Endothelial cell of umbilical vein (primary cell): ENCODE data around the gene RGS6. TPM values are rescaled to one million over a fixed set of nuclear protein-coding genes. Genes with fewer than 3 reads are reported as not detected.

ENCODE experiments used
- BruUV-seq: library from RNA; stranded (reverse); fragments of 400-500 nt; replicated peaks from 2 replicates; lab custom pipeline; 2021; lab: Mats Ljungman, UMichigan
- CTCF ChIA-PET: fragments of 300-600, 350-600 bp; sonication (Branson Sonifier 250); formaldehyde crosslinking; loops from one replicate; lab custom pipeline; 2021; ENCODE audit warnings: antibody characterized with exemption, inconsistent platforms; lab: Charles Lee
- POLR2A ChIA-PET: fragments of 300-600, 350-600 bp; sonication (Branson Sonifier 250); formaldehyde crosslinking; loops from one replicate; lab custom pipeline; 2021; ENCODE audit warnings: antibody characterized with exemption, inconsistent platforms; lab: Charles Lee
- DNase-seq: peaks from one replicate; pipeline ENCODE4 v3.0.0-alpha.2; 2011; ENCODE audit warnings: low read depth, low spot score
- FAIRE-seq: peaks from 2 replicates; lab custom pipeline; 2011; peaks lifted over from hg19 to GRCh38; lab: Jason Lieb, UNC
- H2AFZ ChIP-seq: 2 replicates; pipeline ENCODE4 v1.6.0; 2012; ENCODE audit warnings: low read depth, low read length, control low read depth, inconsistent platforms
- H3K27ac ChIP-seq: 2 replicates; pipeline ENCODE4 v1.5.1; 2011; ENCODE audit warnings: low read depth, mild to moderate bottlenecking, control low read depth, low read length, moderate library complexity; ENCODE audit not compliant: insufficient read depth
- H3K27me3 ChIP-seq, 2 experiments: 2 replicates each; pipeline versions ENCODE4 v1.6.0 to v1.6.1; 2011; ENCODE audit warnings: low read length in 2 of 2, mixed read lengths in 1 of 2; ENCODE audit not compliant: control insufficient read depth in 2 of 2, insufficient read depth in 2 of 2
- H3K36me3 ChIP-seq, 2 experiments: 2 replicates in 1 of 2; 3 replicates in 1 of 2; pipeline ENCODE4 v1.5.1; 2011; ENCODE audit warnings: low read length in 2 of 2, mild to moderate bottlenecking in 1 of 2, moderate library complexity in 1 of 2; ENCODE audit not compliant: control insufficient read depth in 2 of 2, insufficient read depth in 2 of 2; ENCODE audit errors: extremely low read depth in 1 of 2
- H3K4me1 ChIP-seq: 3 replicates; pipeline ENCODE4 v1.5.1; 2011; ENCODE audit warnings: mild to moderate bottlenecking, low read length; ENCODE audit not compliant: control insufficient read depth, insufficient read depth; ENCODE audit errors: extremely low read depth
- H3K4me2 ChIP-seq: 2 replicates; pipeline ENCODE4 v1.6.1; 2011; ENCODE audit warnings: low read length, control low read depth, mixed read lengths; ENCODE audit not compliant: insufficient read depth
- H3K4me3 ChIP-seq, 3 experiments: fragments of 200-600 bp in 1 of 3; sonication (generic), shearing (Covaris generic) in 1 of 3; replicated peaks in 1 of 3; 2 replicates each; pipeline ENCODE4 v1.5.1; 2011 to 2016; ENCODE audit warnings: control low read depth in 3 of 3, low read length in 3 of 3, mild to moderate bottlenecking in 2 of 3, inconsistent platforms in 1 of 3, low read depth in 1 of 3, moderate library complexity in 1 of 3; ENCODE audit not compliant: insufficient read depth in 1 of 3
- H3K79me2 ChIP-seq: 2 replicates; pipeline ENCODE4 v1.6.0; 2012; ENCODE audit warnings: low read length, inconsistent platforms; ENCODE audit not compliant: control insufficient read depth, insufficient read depth
- H3K9ac ChIP-seq: replicated peaks from 2 replicates; pipeline ENCODE3; 2011; ENCODE audit warnings: low read length, control low read depth; ENCODE audit not compliant: insufficient read depth; ENCODE audit errors: extremely low read depth
- H3K9me1 ChIP-seq: replicated peaks from 3 replicates; pipeline ENCODE4 v1.6.0; 2011; ENCODE audit warnings: mild to moderate bottlenecking, low read length; ENCODE audit not compliant: control insufficient read depth, insufficient read depth; ENCODE audit errors: extremely low read depth
- H3K9me3 ChIP-seq: replicated peaks from 2 replicates; pipeline ENCODE4 v1.5.1; 2012; ENCODE audit warnings: low read length, inconsistent platforms; ENCODE audit not compliant: control insufficient read depth, insufficient read depth
- H4K20me1 ChIP-seq: replicated peaks from 2 replicates; pipeline ENCODE3; 2011; ENCODE audit warnings: mild to moderate bottlenecking, low read length; ENCODE audit not compliant: control insufficient read depth, insufficient read depth; ENCODE audit errors: extremely low read depth
- CTCF ChIP-seq, 2 donors: IDR thresholded peaks; 1 replicate in 1 of 2; 2 replicates in 1 of 2; pipeline ENCODE4 v1.5.1; 2011; ENCODE audit warnings: low read length in 2 of 2, mild to moderate bottlenecking in 2 of 2, moderate library complexity in 2 of 2, control low read depth in 1 of 2, inconsistent platforms in 1 of 2, low read depth in 1 of 2; ENCODE audit not compliant: insufficient read depth in 1 of 2; ENCODE audit errors: extremely low read depth in 1 of 2
- GATA2 ChIP-seq: IDR thresholded peaks from 2 replicates; pipeline ENCODE4 v1.7.0; 2011; ENCODE audit warnings: low read depth, mild to moderate bottlenecking, moderate library complexity, mixed read lengths, low read length; ENCODE audit not compliant: insufficient read length, insufficient read depth
- JUN ChIP-seq: IDR thresholded peaks from 2 replicates; pipeline ENCODE4 v1.6.1; 2011; ENCODE audit warnings: borderline replicate concordance, low read depth; ENCODE audit not compliant: insufficient read length, insufficient read depth
- MAX ChIP-seq: IDR thresholded peaks from 2 replicates; pipeline ENCODE4 v1.6.1; 2011; ENCODE audit not compliant: insufficient read depth, insufficient read length
- MYC ChIP-seq: IDR thresholded peaks from one replicate; pipeline ENCODE4 v1.6.1; 2011; ENCODE audit warnings: mild to moderate bottlenecking, low read depth, low read length
- POLR2A ChIP-seq: IDR thresholded peaks from 2 replicates; pipeline ENCODE4 v1.6.1; 2012; ENCODE audit warnings: low read depth, mild to moderate bottlenecking, control low read depth, low read length
- POLR2AphosphoS5 ChIP-seq: IDR thresholded peaks from 2 replicates; pipeline ENCODE4 v1.6.1; 2012; ENCODE audit warnings: low read depth, mild to moderate bottlenecking, control low read depth, low read length, moderate library complexity; ENCODE audit not compliant: insufficient read depth
- dilution Hi-C: fragments of 300-500 bp; cut with MboI; formaldehyde crosslinking; loops from one replicate; pipeline ENCODE4 v1.15.0; 2019; ENCODE audit warnings: low sequenced_read_pairs; ENCODE audit not compliant: extremely low pct_ligation_motif_present
- intact Hi-C: fragments of 100-400 bp; cut with micrococcal nuclease; formaldehyde crosslinking; loops from one replicate; pipeline ENCODE4 v1.10.0; 2022
- polyA plus RNA-seq, 4 experiments: library from polyadenylated mRNA; depleted of rRNA in 3 of 4; stranded (reverse) in 3 of 4; unstranded in 1 of 4; fragments of >200 nt; gene quantifications; 2 replicates each; pipeline versions ENCODE4 v1.2.1 to v1.2.3, GENCODE V29; 2011 to 2012; ENCODE audit warnings: missing spikeins in 1 of 4
- total RNA-seq: library from RNA; stranded (reverse); gene quantifications from 2 replicates; pipeline ENCODE4 v1.2.3, GENCODE V29; 2021

Gene RGS6
- total and polyA plus RNA-seq, 2 donors (not counting 3 experiments of a cell fraction or from before 2014, with no cell fraction given), result not detected

GRCh38 chr14:72599579-72600470, 667.6 kb downstream of the RGS6 start:
- Histone ChIP-seq H3K9me1 (no peaks in the 10 kb centered on the region), H2AFZ (no peak overlapping the region), H3K4me1 (no peaks in the 10 kb centered on the region), H4K20me1 (no peaks in the 10 kb centered on the region), H3K9me3 (no peaks in the 10 kb centered on the region), H3K4me3 (no peak overlapping the region), H3K27me3 (peaks cover 3 to 6% of the 10 kb centered on the region in 2 experiments), H3K9ac (no peak overlapping the region), H3K79me2 (no peaks in the 10 kb centered on the region), H3K36me3 (no peaks in the 10 kb centered on the region), H3K4me2 (no peak overlapping the region), H3K27ac (no peak overlapping the region)
- no peak for DNase-seq
- CTCF ChIA-PET, result interaction anchor here (0.7 to 1.8 kb wide), 2 partner anchors 83 to 202 kb away, joined by 4 read pairs; no protein-coding TSS in a partner anchor
- POLR2A ChIA-PET, result no interaction called here
- intact Hi-C loops (no loop called here), dilution Hi-C loops (no loop called here)
- TF ChIP-seq CTCF (IDR thresholded peaks at IDR 0.05; ENCODE audit: extremely low read depth in 1 of 2, insufficient read depth in 1 of 2, low read depth in 1 of 2, low read length in 2 of 2), result no peak
- no peak for TF ChIP-seq GATA2
- TF ChIP-seq POLR2A, result no peak
- no peak for TF ChIP-seq JUN
- no peak for TF ChIP-seq MYC
- TF ChIP-seq MAX, result no peak
- no peak for TF ChIP-seq POLR2AphosphoS5
- BruUV-seq, result no TSS peak
- no peak for FAIRE-seq
